HG03378 (cell line): ENCODE results near the gene CATSPERD.
A peak's percentile ranks its signal among the peaks of the same experiment; 100 is the strongest.
"Not testable (repeated sequence)": the region's sequence is repeated elsewhere in the genome, so short reads cannot be mapped to it uniquely, and the experiment has no call there.

Experiments
- ATAC-seq: cut with Tn5 transposase; IDR thresholded peaks from one replicate; pipeline ENCODE4 v1.9.1; 2021; ENCODE audit warnings: mild to moderate bottlenecking, moderate library complexity; ENCODE audit not compliant: unreplicated experiment

Gene CATSPERD

DNA sequence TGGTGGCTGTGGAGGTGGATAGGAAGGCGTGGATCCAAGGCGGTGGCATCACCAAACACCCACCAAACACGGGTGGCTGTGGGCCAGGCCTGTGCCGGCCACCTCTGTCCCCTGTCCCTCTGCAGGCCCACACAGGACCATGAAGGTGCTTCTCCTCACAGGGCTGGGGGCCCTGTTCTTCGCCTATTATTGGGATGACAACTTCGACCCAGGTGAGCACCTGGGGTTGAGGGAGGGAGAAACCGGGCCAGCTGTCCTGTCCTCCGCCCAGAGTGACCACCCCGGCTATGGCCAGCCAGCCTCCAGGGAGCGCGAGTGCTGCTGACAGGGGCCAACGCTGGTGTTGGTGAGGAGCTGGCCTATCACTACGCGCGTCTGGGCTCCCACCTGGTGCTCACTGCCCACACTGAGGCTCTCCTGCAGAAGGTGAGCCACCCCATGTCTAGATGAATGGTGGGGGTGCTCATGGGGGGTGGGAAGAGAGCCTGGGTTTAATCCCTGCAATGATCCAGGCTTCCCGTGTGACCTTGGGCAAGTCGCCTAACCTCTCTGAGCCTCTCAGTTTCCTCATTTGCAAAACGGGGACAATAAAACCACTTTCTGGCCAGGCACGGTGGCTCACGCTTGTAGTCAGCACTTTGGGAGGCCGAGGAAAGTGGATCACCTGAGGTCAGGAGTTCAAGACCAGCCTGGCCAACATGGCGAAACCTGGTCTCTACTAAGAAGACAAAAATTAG lies 35.6 kb upstream of the CATSPERD start:
- no peak for ATAC-seq

DNA sequence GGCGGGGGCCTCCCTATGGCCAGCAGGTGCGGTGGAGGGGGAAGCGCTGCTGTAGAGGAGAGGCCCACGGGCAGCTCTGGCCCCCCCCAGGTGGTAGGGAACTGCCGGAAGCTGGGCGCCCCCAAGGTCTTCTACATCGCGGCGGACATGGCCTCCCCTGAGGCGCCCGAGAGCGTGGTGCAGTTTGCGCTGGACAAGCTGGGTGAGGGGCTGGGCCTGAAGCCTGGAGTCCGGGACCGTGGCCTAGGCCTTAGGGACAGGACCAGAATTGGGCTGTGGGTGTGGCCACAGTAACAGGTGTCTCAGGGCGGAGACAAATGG lies 34.2 kb upstream of the CATSPERD start:
- no peak for ATAC-seq

DNA sequence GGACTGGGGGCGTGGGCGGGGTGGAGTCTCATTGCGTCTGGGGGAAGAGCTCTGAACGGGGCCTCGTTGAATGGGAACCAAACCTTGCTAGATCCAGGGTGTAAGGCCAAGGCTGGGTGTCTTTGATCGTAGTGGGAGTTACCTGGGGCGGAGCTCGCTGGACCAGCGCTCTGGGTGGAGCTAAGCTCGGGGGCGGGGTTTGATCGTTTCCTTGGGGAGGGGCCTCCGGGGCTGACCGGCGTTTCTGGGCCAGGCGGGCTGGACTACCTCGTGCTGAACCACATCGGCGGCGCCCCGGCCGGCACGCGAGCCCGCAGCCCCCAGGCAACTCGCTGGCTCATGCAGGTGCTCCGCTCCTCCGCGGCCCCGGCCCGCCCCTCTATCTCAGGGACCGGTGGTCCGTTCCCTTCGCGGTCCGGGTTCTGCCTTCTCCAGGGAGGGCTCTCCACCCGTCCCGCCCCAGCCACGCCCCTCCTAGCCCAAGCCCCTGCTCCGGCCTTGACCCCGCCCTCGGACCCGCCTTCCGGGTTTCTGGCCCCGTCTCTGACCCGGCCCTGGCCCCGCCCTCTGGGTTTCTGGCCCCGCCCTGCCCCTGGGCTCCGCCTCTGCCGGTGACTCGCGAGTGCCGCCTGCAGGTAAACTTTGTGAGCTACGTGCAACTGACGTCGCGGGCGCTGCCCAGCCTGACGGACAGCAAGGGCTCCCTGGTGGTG lies 33.6 kb upstream of the CATSPERD start:
- peak; percentile 42 for ATAC-seq

DNA sequence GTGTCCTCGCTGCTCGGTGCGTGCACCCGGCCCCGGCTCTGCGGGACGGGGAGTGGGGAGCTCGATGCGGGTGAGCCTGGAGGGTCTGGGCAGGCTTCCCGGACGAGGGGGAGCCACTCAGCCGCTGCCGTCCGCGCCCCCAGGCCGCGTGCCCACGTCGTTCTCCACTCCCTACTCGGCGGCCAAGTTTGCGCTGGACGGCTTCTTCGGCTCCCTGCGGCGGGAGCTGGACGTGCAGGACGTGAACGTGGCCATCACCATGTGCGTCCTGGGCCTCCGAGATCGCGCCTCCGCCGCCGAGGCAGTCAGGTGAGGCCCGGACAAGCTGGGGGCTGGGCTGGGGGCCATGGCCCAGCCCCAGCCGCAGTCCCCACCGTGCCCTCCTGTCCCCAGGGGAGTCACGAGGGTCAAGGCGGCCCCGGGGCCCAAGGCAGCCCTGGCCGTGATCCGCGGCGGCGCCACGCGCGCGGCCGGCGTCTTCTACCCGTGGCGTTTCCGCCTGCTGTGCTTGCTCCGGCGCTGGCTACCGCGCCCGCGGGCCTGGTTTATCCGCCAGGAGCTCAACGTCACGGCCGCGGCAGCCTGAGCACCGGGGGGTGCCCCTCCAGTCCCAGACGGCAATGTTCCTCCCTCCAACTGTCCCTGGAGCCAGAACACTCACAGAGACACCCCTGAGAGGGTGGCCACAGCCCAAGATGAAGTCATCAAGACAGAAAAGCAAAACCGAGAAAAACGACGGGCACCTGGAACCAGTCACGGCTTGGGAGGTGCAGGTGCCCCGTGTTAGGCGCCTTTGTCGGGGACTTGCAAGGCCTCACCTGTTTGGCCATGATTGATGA lies 32.9 kb upstream of the CATSPERD start:
- ATAC-seq, result no peak

DNA sequence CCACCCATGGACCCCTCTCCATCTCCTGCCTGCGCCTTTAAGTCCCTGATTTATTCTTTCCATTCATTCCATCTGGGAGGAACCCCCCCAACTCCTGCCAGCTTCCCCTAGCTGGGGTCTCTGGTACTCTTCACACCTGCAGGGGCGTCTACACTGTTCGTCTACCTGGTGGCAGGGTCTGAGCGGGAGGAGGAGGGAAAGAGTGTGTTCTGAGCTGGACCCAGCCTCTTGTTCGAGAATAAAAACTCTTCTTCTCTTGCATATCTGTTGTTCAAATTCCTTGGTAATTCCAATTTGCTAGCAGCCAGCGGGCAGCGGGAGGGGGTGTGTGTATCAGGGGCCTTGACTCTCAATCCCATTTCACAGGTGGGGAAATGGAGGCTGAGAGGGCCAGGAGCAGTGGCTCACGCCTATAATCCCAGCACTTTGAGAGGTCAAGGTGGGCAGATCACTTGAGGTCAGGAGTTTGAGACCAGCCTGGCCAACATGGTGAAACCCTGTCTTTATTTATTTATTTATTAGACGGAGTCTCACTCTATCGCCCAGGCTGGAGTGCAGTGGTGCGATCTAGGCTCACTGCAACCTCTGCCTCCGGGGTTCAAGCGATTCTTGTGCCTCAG lies 32.1 kb upstream of the CATSPERD start:
- not testable (repeated sequence) for ATAC-seq

DNA sequence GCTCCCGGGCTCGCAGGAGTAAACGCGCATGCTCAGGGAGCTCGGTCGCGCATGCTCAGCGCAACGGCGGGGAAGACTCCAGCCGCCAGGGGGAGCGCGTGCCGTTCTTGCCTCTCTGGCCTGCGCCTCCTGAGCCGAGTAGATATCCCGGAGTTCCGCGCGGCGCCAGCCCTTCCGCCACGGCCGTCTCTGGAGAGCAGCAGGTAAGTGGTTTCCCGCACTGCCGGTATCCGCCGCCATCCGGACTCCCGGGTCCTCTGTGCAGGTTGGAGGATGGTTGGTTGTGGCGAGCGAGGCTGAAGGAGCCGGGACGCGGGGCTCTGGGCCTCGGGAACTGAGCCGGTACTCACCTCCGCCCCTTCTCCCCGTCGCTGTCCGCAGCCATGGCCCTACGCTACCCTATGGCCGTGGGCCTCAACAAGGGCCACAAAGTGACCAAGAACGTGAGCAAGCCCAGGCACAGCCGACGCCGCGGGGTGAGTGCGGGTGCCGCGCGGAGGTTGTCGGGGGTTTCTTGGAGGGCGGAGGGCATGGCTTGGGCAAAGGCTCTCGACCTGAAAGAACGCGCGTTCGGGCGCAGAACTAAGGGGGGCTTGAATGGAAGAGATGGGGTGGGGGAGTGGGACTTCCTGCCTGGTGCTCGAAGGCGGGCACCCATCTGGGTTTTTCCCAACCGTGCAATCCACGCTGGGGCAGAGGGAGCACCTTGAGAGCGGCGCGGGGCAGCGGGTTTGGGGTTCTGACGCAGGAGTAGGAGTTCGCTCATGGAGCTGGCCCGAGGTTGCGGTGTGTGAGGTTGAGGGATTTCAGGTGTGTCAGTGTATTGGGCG lies 30.1 kb upstream of the CATSPERD start, which contains the start of gene RPL36:
RPL36 (plus strand) TSS at position 171 of the 830 bp plus-strand sequence; CDS start at position 384, 213 bp downstream.
- ATAC-seq, result peak; percentile 41

DNA sequence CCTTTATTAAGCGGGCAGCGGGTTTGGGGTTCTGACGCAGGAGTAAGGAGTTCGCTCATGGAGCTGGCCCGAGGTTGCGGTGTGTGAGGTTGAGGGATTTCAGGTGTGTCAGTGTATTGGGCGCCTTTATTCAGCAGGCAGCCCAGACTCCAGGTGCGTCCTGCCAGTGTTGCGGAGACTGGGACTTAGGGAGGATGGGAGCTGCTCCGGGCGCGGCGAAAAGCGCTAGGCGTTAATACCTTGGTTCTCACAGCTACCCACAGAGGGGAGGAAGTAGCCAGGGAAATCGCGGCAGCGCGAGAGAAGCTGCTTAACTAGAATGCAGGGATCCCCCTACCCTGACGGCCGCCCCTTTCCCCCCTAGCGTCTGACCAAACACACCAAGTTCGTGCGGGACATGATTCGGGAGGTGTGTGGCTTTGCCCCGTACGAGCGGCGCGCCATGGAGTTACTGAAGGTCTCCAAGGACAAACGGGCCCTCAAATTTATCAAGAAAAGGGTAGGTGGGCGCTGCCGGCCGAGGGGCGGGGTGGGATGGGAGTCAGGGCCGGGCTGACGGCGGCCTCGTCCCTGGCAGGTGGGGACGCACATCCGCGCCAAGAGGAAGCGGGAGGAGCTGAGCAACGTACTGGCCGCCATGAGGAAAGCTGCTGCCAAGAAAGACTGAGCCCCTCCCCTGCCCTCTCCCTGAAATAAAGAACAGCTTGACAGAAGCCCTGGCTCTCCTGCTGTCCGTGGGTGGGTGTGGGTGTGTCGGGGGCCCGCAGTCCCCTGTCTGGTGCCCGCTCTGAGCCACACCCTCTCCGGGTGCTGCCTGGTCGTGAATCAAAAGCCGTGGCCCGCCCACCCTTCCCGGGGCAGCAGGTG lies 29.2 kb upstream of the CATSPERD start:
- ATAC-seq, result no peak

DNA sequence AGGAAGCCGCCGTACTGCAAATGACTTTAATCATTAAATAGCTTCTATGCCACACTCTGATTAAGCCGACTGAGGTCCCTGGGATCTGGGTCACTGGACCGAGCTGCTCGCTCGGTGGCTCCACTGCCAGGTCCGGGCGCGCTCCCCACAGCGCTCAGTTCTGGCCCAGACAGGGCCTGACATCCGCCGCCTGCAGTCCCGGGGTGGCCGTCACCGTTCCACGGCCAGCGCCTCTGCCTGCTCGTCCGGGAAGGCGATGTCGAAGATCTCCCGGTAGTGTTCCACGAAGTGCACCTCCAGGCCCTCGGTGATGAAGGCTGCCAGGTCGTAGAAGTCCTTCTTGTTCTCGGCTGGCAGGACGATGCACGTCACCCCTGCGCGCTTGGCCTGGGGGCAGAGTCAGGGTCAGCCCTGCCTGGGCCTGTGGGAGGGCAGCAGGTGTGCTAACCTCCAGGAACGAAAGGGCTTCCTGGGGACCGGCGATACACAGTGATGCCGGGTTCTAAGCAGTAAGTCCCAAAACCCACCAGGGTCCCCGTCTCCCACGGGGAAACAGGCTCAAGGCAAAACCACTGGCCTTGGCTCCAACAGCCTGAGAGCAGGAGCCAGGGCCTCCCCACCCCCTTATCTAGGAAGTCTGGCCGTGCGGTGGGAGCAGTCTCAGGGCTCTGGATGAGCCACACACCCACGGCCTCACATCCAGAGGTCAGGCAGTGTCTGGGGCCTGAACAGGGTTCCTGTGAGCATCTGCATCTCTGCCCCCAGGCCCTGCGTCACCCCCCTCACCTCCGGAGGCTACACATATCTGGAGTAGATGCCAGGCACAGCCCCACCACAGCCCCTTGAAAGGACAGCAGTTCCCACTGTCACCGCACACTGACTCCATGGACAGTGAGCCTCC lies 28.4 kb upstream of the CATSPERD start:
- ATAC-seq, result no peak

DNA sequence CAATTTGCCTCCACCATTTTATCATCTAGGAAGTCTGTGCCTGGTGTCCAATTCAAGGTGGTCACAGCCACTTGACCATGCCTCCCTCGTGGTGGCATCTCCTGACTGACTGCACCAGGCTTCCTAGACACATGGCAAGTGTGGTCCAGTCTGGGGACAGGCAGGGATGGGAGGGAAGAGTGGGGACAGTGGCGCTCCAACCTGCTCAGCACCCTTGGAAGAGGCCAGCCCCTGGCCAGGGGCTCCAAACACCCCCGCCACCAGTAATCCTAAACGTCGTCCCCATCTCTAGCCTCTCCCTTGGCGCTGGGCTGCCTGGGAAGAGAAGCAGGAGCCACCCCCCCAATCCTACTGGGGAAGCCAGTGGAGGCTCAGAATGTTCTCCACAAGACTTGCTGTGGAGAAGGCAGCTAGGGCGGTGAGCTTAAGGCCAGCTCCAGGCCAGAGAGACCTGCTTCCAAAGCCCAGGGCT lies 27.7 kb upstream of the CATSPERD start:
- no peak for ATAC-seq

DNA sequence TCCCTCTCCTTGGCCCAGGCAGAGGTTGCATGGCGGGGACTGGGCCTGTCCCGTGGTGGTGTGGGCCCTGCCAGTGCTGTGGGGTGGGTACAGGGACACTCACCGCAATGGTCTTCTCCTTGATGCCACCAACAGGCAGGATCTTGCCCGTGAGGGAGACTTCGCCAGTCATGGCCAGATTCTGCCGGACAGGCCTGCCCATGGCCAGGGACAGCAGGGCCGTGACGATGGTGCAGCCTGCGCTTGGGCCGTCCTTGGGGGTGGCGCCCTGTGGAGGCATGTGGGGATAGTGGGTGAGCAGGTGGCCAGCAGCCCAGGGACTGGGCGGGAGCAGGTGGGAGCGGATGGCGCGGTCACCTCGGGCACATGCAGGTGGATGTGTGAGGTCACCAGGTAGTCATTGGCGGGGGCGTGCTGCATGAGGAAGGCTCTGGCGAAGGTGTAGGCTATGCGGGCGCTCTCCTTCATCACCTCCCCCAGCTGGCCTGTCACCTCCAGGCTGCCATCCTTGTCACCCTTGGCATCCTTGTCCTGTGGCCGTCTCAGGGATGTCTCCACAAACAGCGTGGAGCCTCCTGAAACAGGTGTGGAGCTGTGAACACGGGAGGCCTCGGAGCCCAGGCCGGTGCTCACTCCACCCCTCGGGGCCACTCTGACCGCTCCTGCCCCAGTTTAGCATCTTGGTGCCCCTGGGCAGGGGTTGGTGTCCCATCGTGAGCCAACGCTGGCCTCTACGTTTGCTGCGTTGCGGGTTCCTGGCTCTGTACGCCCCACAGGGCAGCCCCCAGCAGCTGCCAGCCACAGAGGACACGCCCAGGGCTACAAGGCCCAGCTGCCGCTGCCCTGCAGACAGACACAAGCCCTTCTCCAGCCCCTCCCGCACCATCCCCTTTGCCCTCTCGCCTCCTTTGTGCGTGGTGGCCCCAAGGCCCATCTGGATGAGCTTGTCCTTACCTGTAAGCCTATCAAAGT lies 27.0 kb upstream of the CATSPERD start:
- no peak for ATAC-seq

DNA sequence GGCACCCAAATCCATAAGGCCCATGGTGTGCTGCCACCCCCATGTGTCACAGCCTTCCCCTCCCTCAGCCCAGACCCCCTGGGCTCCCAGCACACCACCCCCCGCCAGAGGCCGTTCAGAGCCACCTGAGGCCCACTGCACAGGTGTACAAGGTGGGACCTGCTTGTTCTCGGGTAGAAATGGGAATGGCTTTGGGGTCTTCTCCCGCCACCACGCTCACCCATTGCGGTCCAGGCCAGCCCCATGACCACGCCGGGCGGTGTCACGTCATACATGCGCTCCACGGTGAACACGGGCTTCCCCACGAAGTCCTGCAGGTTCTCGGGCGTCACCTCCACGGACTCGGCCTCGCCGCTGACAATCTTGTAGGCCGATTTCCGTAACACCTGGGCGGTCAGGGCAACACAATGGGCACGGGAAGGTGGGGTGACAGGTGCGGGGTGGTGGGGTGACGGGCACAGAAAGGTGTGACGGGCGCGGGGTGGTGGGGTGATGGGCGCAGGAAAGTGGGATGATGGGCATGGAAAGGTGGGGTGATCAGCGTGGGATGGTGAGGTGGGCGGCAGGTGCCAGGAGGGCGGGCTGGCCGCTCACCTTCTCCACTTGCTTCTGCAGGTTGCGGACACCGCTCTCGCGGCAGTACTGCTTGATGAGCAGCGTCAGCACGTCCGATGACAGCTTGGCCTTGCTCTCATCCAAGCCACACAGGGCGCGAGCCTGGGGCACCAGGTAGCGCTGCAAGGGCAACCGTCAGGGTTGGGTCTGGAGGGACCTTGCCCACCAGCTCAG lies 26.1 kb upstream of the CATSPERD start:
- ATAC-seq, result no peak

DNA sequence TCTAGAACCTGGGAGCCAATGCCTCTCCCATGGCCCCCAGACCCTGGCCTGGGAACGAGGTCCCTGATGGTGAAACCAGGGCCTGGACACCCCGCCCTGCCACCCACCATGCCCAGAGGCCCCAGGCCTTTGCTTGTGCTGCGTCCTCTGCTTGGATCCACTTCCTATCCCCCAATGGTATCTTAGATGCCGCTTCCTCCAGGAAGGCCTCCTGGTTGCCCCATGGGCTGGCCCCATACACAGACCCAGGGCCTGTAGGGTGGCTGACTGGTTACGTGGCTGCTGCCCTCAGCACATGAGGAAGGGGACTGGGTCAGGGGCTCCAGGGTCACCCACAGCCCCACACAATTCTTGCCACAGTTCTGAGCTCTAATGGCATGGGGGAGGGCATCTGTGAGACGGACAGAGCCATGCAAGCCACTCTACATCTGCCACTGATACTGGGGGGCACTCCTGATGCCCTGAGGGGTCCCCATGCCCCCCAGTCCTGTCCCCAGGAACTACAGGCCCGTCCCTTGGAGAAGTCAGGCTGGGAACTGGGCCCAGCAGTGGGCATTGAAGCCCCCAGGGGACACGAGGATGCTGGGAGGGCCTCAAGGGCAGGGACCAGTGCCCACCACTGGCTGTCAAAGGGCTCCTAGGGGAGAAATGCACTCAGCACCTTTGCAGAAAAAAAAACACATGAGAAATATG lies 25.3 kb upstream of the CATSPERD start:
- no peak for ATAC-seq

DNA sequence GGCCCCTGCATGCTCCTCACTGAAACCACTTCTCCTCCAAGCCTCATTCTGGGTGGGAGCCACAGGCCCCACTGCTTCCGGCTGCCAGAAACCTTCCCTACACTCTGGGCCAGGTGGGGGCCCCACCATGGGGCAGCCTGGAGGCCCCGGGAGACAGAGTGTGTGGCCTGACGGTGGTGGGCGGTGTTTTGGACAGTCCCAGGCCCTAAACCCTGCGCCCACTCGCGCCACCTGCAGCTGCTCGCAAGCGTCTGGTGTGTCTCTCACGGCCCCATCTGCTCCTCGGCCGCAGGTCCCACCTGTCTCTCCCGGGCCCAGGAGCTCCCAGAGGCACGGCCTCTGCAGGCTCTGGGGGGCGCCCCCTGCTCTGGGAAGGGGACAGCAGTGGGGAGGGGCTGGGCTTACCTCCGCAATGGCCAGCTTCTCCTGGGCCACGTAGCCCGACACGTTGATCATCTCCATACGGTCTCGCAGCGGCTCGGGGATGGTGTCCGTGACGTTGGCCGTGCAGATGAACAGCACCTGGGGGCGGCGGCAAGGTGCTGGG lies 24.7 kb upstream of the CATSPERD start:
- no peak for ATAC-seq

DNA sequence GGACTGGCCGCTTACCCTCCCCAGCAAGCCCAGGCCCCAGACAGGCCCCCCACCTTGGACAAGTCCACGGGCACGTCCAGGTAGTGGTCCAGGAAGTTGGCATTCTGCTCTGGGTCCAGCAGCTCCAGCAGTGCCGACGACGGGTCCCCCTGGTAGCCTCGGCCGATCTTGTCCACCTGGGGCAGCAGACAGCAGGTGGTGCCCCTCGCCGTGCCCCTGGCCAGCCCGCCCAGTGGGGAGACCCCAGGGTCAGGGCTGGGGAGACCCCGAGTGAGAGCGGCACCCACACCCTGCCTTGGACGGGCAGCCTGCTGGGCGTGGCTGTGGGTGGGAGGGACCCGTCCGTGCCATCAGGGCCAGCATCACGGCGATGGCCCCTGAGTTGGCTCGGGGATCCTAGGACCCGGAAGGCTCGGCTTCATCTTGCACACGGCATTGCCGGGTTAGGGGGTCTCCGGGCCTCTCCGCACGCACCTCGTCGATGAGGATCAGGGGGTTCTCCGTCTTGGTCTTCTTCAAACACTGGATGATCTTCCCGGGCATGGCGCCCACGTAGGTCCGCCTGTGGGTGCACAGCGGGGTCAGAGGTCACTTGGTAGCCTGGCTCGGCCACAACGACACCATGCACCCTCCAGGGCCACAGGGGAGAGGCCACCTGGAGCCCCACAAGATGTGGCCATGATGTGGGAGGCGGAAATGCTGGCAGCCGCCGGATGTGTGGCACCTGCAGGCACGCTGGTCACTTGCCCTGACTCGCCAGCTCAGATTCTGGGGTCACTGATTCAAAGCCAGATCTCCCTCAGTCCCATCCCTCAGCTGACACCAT lies 24.0 kb upstream of the CATSPERD start:
- ATAC-seq, result no peak
